PC-3 (cell line): ENCODE measurements around the gene PWP1. TPM values are rescaled to one million over a fixed set of nuclear protein-coding genes. Genes with fewer than 3 reads are reported as not detected.

Experiments used
- ATAC-seq: fragments of 200-7000 bp; cut with Tn5 transposase; 2 replicates; pipeline ENCODE4 v1.9.1; 2020; ENCODE audit warnings: mild to moderate bottlenecking, moderate library complexity
- BruUV-seq: library from RNA; stranded (reverse); fragments of 400-500 nt; replicated peaks from 2 replicates; lab custom pipeline; 2021; lab: Mats Ljungman, UMichigan
- CTCF ChIA-PET: fragments of 300-600 bp; sonication (Branson Sonifier 250); formaldehyde crosslinking; loops from one replicate; lab custom pipeline; 2022; ENCODE audit warnings: antibody characterized with exemption; lab: Charles Lee
- POLR2A ChIA-PET: fragments of 300-600 bp; sonication (Branson Sonifier 250); formaldehyde crosslinking; loops from one replicate; lab custom pipeline; 2022; ENCODE audit warnings: antibody characterized with exemption; ENCODE audit not compliant: unreplicated experiment; lab: Charles Lee
- DNase-seq: peaks from one replicate; pipeline ENCODE4 v3.0.0-alpha.2; 2015
- H2AFZ ChIP-seq: fragments of 300-600 bp; sonication (generic); 2 replicates; pipeline ENCODE4 v1.6.0; 2016; ENCODE audit warnings: antibody characterized with exemption, low read length
- H3F3A ChIP-seq: fragments of 300-600 bp; sonication (generic); one replicate; pipeline ENCODE4 v1.6.0; 2017; ENCODE audit warnings: antibody characterized with exemption, low read length, control low read depth, mild to moderate bottlenecking; ENCODE audit not compliant: unreplicated experiment
- H3K27ac ChIP-seq: fragments of 300-600 bp; sonication (generic); 2 replicates; pipeline ENCODE4 v1.5.1; 2016; ENCODE audit warnings: mild to moderate bottlenecking, low read length
- H3K27me3 ChIP-seq: fragments of 300-600 bp; sonication (generic); 2 replicates; pipeline ENCODE4 v1.6.1; 2016; ENCODE audit warnings: low read length, mixed read lengths
- H3K36me3 ChIP-seq: fragments of 300-600 bp; sonication (generic); 2 replicates; pipeline ENCODE4 v1.6.1; 2016; ENCODE audit warnings: low read depth, mixed run types, low read length, mixed read lengths
- H3K4me1 ChIP-seq: fragments of 300-600 bp; sonication (generic); 2 replicates; pipeline ENCODE4 v1.5.1; 2016; ENCODE audit warnings: low read length; ENCODE audit not compliant: insufficient read depth
- H3K4me2 ChIP-seq: fragments of 300-600 bp; sonication (generic); 2 replicates; pipeline ENCODE4 v1.6.0; 2016; ENCODE audit warnings: low read length
- H3K4me3 ChIP-seq: fragments of 300-600 bp; sonication (generic); 2 replicates; pipeline ENCODE4 v1.5.1; 2016; ENCODE audit warnings: mild to moderate bottlenecking, low read length, mixed read lengths
- H3K79me2 ChIP-seq: fragments of 300-600 bp; sonication (generic); 2 replicates; pipeline ENCODE4 v1.6.1; 2017; ENCODE audit warnings: low read length, mixed read lengths
- H3K9ac ChIP-seq: fragments of 300-600 bp; sonication (generic); 2 replicates; pipeline ENCODE4 v1.6.0; 2016; ENCODE audit warnings: mild to moderate bottlenecking, low read length
- H3K9me2 ChIP-seq: fragments of 300-600 bp; sonication (generic); replicated peaks from 2 replicates; pipeline ENCODE4 v1.6.1; 2016; ENCODE audit warnings: mixed run types, low read length, mixed read lengths
- H3K9me3 ChIP-seq: fragments of 300-600 bp; sonication (generic); 2 replicates; pipeline ENCODE4 v1.6.1; 2016; ENCODE audit warnings: low read length, mixed read lengths
- H4K20me1 ChIP-seq: fragments of 300-600 bp; sonication (generic); 2 replicates; pipeline ENCODE4 v1.6.1; 2016; ENCODE audit warnings: low read length, mixed read lengths
- EZH2 ChIP-seq: fragments of 300-600 bp; sonication (generic); IDR thresholded peaks from one replicate; pipeline ENCODE4 v1.6.1; 2017; ENCODE audit warnings: antibody characterized with exemption, mild to moderate bottlenecking, low read length; ENCODE audit not compliant: unreplicated experiment
- EZH2phosphoT487 ChIP-seq: fragments of 300-600 bp; sonication (generic); IDR thresholded peaks from 2 replicates; pipeline ENCODE4 v1.6.1; 2018; ENCODE audit warnings: mild to moderate bottlenecking, antibody characterized with exemption, low read length, borderline replicate concordance
- intact Hi-C: fragments of 100-400 bp; cut with micrococcal nuclease; formaldehyde crosslinking; loops from 2 replicates; pipeline ENCODE4 v1.9.0; 2023
- total RNA-seq: library from RNA; depleted of rRNA; stranded (reverse); fragments of >200 nt; gene quantifications from 2 replicates; pipeline ENCODE4 v1.2.3, GENCODE V29; 2014
- TF ChIP-seq, protein P1 (sequence below): fragments of 300-600 bp; sonication (generic); conservative IDR thresholded peaks from 2 replicates; pipeline ENCODE4 v1.5.1; 2017; ENCODE audit warnings: antibody characterized with exemption, low read depth, mild to moderate bottlenecking, low read length

Gene PWP1
- total RNA-seq, 1 experiment from 2014 or later = 85.8 TPM

DNA sequence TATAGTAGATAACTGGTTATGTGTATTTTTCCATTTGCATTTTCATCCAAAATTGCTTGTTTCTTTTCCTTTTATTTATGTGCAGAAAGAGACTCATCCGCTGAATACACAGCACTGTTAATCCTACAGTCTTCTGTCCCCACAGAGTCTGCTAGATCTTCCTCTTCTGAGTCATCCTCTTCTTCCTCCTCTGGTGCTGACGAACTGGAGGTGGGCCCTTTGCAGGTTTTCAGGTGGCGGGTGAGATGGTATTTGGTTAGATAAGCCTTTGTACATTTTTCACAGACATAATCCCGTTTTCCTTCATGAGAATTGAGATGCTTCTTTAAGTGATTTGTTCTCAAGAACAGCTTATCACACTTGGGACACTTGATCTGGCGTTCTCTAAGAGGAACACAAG lies 48.5 kb downstream of the PWP1 start:
- Histone ChIP-seq H3K79me2 (no peaks in the 10 kb centered on the region), H3K9me3 (no peaks in the 10 kb centered on the region), H3K4me1 (no peaks in the 10 kb centered on the region), H3K27me3 (no peaks in the 10 kb centered on the region), H4K20me1 (no peaks in the 10 kb centered on the region), H3K9me2 (no peaks in the 10 kb centered on the region), H3K27ac (no peak overlapping the region), H3K36me3 (peaks cover 62% of the 10 kb centered on the region), H2AFZ (no peak overlapping the region), H3K9ac (no peak overlapping the region), H3F3A (no peaks in the 10 kb centered on the region), H3K4me3 (no peak overlapping the region), H3K4me2 (no peak overlapping the region)
- POLR2A ChIA-PET = no interaction called here
- no TSS peak for BruUV-seq
- CTCF ChIA-PET = no interaction called here
- DNase-seq (no peak), ATAC-seq (no peak)
- TF ChIP-seq EZH2 (no peak), EZH2phosphoT487 (no peak)
- TF ChIP-seq, protein P1, sequence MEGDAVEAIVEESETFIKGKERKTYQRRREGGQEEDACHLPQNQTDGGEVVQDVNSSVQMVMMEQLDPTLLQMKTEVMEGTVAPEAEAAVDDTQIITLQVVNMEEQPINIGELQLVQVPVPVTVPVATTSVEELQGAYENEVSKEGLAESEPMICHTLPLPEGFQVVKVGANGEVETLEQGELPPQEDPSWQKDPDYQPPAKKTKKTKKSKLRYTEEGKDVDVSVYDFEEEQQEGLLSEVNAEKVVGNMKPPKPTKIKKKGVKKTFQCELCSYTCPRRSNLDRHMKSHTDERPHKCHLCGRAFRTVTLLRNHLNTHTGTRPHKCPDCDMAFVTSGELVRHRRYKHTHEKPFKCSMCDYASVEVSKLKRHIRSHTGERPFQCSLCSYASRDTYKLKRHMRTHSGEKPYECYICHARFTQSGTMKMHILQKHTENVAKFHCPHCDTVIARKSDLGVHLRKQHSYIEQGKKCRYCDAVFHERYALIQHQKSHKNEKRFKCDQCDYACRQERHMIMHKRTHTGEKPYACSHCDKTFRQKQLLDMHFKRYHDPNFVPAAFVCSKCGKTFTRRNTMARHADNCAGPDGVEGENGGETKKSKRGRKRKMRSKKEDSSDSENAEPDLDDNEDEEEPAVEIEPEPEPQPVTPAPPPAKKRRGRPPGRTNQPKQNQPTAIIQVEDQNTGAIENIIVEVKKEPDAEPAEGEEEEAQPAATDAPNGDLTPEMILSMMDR = no peak
- intact Hi-C loops = no loop called here

DNA sequence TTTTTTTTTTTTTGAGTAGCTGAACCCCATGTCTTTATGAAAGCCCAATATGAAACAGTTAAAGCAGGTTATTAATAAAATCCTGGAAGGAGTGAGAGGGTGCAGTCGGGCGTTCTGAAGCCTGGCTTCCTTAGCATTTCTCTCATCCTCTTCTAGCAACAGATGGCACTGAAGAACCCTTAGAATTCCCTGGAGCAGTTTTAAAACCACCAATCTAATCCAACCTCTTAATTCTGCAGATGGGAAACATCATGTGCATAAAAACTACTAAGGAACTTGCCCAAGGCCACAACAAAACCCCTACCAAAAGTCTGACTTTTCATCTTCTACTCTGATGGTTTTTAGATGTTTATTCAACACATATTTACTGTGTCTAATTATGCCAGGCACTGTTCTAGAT lies 50.2 kb downstream of the PWP1 start:
- CTCF ChIA-PET = no interaction called here

DNA sequence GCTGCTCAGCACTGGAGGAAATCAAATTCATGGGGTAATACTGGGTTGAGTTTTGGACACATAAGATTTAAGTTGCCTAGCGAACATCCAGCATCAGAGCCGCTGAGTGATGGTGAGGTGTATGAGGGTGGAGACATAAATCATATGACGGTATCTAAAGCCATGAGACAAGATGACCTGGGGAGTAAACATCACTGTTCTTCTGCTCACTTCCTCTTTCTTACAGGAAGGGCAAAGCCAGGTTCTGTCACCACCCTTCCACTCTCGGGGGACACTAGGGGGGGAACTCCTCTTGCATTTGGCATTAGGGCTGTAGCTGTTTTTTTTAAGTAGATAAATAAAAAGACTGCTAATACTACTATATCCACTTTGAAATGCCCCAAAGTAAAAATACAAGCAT lies 51.3 kb downstream of the PWP1 start:
- Histone ChIP-seq H3K27me3 (no peaks in the 10 kb centered on the region), H3K9ac (no peak overlapping the region), H3F3A (no peaks in the 10 kb centered on the region), H3K27ac (no peak overlapping the region), H3K9me2 (no peaks in the 10 kb centered on the region), H3K79me2 (no peaks in the 10 kb centered on the region), H3K36me3 (peaks cover 89% of the 10 kb centered on the region), H3K4me1 (no peaks in the 10 kb centered on the region), H3K4me3 (no peak overlapping the region), H3K4me2 (no peak overlapping the region), H4K20me1 (no peaks in the 10 kb centered on the region), H3K9me3 (no peaks in the 10 kb centered on the region), H2AFZ (no peak overlapping the region)
- BruUV-seq = no TSS peak
- TF ChIP-seq EZH2 (no peak), EZH2phosphoT487 (no peak)
- TF ChIP-seq, protein P1 = no peak
- ChIA-PET POLR2A (no interaction called here), CTCF (no interaction called here)
- intact Hi-C loops = no loop called here
- no peak for DNase-seq
- no peak for ATAC-seq

More for the DNA sequence above, 50.2 kb downstream of the PWP1 start:
- Histone ChIP-seq H3K9me2 (no peaks in the 10 kb centered on the region), H3K9me3 (no peaks in the 10 kb centered on the region), H3K9ac (no peak overlapping the region), H3K4me2 (no peak overlapping the region), H3K4me3 (no peak overlapping the region), H3F3A (no peaks in the 10 kb centered on the region), H4K20me1 (no peaks in the 10 kb centered on the region), H3K36me3 (peaks cover 77% of the 10 kb centered on the region), H3K27me3 (no peaks in the 10 kb centered on the region), H2AFZ (no peak overlapping the region), H3K4me1 (no peaks in the 10 kb centered on the region), H3K79me2 (no peaks in the 10 kb centered on the region), H3K27ac (no peak overlapping the region)
- no TSS peak for BruUV-seq
- intact Hi-C loops = no loop called here
- ATAC-seq (no peak), DNase-seq (no peak)
- POLR2A ChIA-PET = no interaction called here
- TF ChIP-seq EZH2 = no peak
- TF ChIP-seq, protein P1 = no peak
